Measurements from ENCODE around the gene UTP18. TPM values are rescaled to one million over a fixed set of nuclear protein-coding genes. Genes with fewer than 3 reads are reported as not detected.

Gene UTP18
- total RNA-seq, 1 experiment from 2014 or later = 107 TPM

- peaks cover 8% of the 10 kb centered on the region for H3K27me3 ChIP-seq (replicated peaks; ENCODE audit: insufficient read depth, low read depth, low read length, poor library complexity)
- CTCF ChIA-PET = no interaction called here
Measured at GRCh38 chr17:51335006-51335590, 74.8 kb downstream of the UTP18 start.

GRCh38 chr17:51335883-51336822, 75.8 kb downstream of the UTP18 start:
- TF ChIP-seq CTCF (conservative IDR thresholded peaks at IDR 0.05; ENCODE audit: low read depth, low read length) = no peak
- no peak for TF ChIP-seq EZH2 (IDR thresholded peaks at IDR 0.05; ENCODE audit: borderline replicate concordance, low read depth, low read length, poor library complexity, severe bottlenecking)
- Histone ChIP-seq H3K27ac (ENCODE audit: low read depth, low read length, poor library complexity, severe bottlenecking) (no peak overlapping the region), H3K9me3 (ENCODE audit: low read depth, low read length, poor library complexity, severe bottlenecking) (no peaks in the 10 kb centered on the region), H3K4me3 (ENCODE audit: low read depth, low read length, poor library complexity, severe bottlenecking) (no peak overlapping the region), H3K27me3 (replicated peaks; ENCODE audit: insufficient read depth, low read depth, low read length, poor library complexity) (peaks cover 8% of the 10 kb centered on the region), H3K36me3 (ENCODE audit: insufficient read depth, low read length, poor library complexity, severe bottlenecking) (no peaks in the 10 kb centered on the region), H3K4me1 (ENCODE audit: insufficient read depth, low read length, poor library complexity, severe bottlenecking) (no peaks in the 10 kb centered on the region)
- intact Hi-C loops (cut with micrococcal nuclease; ENCODE audit: unreplicated experiment) = no loop called here
- ChIA-PET CTCF (no interaction called here), POLR2A (ENCODE audit: low non-redundant PET) (no interaction called here)
- no peak for DNase-seq (ENCODE audit: low spot score)
- BruUV-seq (replicated peaks) = no TSS peak

More at GRCh38 chr17:51335006-51335590, 74.8 kb downstream of the UTP18 start:
- no peaks in the 10 kb centered on the region for H3K4me1 ChIP-seq (ENCODE audit: insufficient read depth, low read length, poor library complexity, severe bottlenecking)
- H3K4me3 ChIP-seq (ENCODE audit: low read depth, low read length, poor library complexity, severe bottlenecking) = no peak overlapping the region
- no peaks in the 10 kb centered on the region for H3K9me3 ChIP-seq (ENCODE audit: low read depth, low read length, poor library complexity, severe bottlenecking)
- no TSS peak for BruUV-seq (replicated peaks)
- no peak for DNase-seq (ENCODE audit: low spot score)
- intact Hi-C loops (cut with micrococcal nuclease; ENCODE audit: unreplicated experiment) = no loop called here
- no peak overlapping the region for H3K27ac ChIP-seq (ENCODE audit: low read depth, low read length, poor library complexity, severe bottlenecking)
- H3K36me3 ChIP-seq (ENCODE audit: insufficient read depth, low read length, poor library complexity, severe bottlenecking) = no peaks in the 10 kb centered on the region
- no peak for TF ChIP-seq EZH2 (IDR thresholded peaks at IDR 0.05; ENCODE audit: borderline replicate concordance, low read depth, low read length, poor library complexity, severe bottlenecking)
- no peak for TF ChIP-seq CTCF (conservative IDR thresholded peaks at IDR 0.05; ENCODE audit: low read depth, low read length)
- POLR2A ChIA-PET (ENCODE audit: low non-redundant PET) = no interaction called here

DNA sequence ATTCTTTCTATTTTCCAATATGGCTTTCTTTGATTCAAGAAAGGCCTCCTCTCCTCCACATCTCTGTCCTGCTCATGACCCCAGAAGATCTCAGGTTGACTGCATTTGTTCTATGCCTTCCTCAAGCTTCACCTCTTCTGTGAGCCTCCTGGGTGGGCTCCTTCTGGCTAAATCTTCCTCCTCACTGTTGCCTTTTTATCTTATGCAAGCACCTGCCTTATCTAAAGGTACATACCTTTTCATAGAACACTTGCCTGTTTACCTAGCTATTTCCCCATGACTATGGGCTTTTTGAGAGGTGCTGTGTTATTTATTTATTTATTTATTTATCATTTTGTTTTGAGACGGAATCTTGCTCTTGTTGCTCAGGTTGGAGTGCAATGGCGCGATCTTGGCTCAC, 81.1 kb downstream of the UTP18 start:
- Histone ChIP-seq H3K36me3 (ENCODE audit: insufficient read depth, low read length, poor library complexity, severe bottlenecking) (no peaks in the 10 kb centered on the region), H3K9me3 (ENCODE audit: low read depth, low read length, poor library complexity, severe bottlenecking) (no peaks in the 10 kb centered on the region), H3K4me3 (ENCODE audit: low read depth, low read length, poor library complexity, severe bottlenecking) (no peak overlapping the region), H3K27me3 (replicated peaks; ENCODE audit: insufficient read depth, low read depth, low read length, poor library complexity) (peaks cover 8% of the 10 kb centered on the region), H3K27ac (ENCODE audit: low read depth, low read length, poor library complexity, severe bottlenecking) (no peak overlapping the region), H3K4me1 (ENCODE audit: insufficient read depth, low read length, poor library complexity, severe bottlenecking) (no peaks in the 10 kb centered on the region)
- POLR2A ChIA-PET (ENCODE audit: low non-redundant PET) = no interaction called here
- no TSS peak for BruUV-seq (replicated peaks)
- no peak for DNase-seq (ENCODE audit: low spot score)
- CTCF ChIA-PET = no interaction called here
- no peak for TF ChIP-seq CTCF (conservative IDR thresholded peaks at IDR 0.05; ENCODE audit: low read depth, low read length)
- TF ChIP-seq EZH2 (IDR thresholded peaks at IDR 0.05; ENCODE audit: borderline replicate concordance, low read depth, low read length, poor library complexity, severe bottlenecking) = no peak
- intact Hi-C loops (cut with micrococcal nuclease; ENCODE audit: unreplicated experiment) = no loop called here

All from A673 (cell line).